Lower leg skin (tissue), 4 donors: ENCODE data around the gene ARHGEF19. TPM values are rescaled to one million over a fixed set of nuclear protein-coding genes. Genes with fewer than 3 reads are reported as not detected.
A peak's percentile ranks its signal among the peaks of the same experiment; 100 is the strongest.

ENCODE experiments used
- DNase-seq, 2 donors: peaks; one replicate each; pipeline ENCODE4 v3.0.0-alpha.2; 2019; ENCODE audit warnings: low spot score in 2 of 2
- H3K4me3 ChIP-seq: fragments of 200-600 bp; sonication (generic); 2 replicates; pipeline ENCODE4 v1.5.1; 2017; ENCODE audit warnings: mild to moderate bottlenecking, low read depth; ENCODE audit not compliant: poor library complexity, severe bottlenecking
- CTCF ChIP-seq, 3 donors: fragments of 450-650 bp; IDR thresholded peaks; one replicate each; pipeline ENCODE4 v1.5.1; 2016; ENCODE audit warnings: antibody characterized with exemption in 3 of 3, mild to moderate bottlenecking in 3 of 3, moderate library complexity in 2 of 3
- POLR2A ChIP-seq, 2 donors: fragments of 450-650 bp; IDR thresholded peaks; one replicate each; pipeline ENCODE4 v1.6.1; 2016 to 2017; ENCODE audit warnings: antibody characterized with exemption in 2 of 2, mild to moderate bottlenecking in 1 of 2, moderate library complexity in 1 of 2
- WGBS, 2 donors: methylation state at CpG; one replicate each; pipeline ENCODE4 v1.1.5; 2018; 5-methylcytosine and 5-hydroxymethylcytosine counted together
- intact Hi-C: fragments of 100-400 bp; cut with DNase I; formaldehyde crosslinking; loops from one replicate; pipeline ENCODE4 v1.15.0; 2023; ENCODE audit warnings: low total_unique reads
- total RNA-seq, 4 donors: library from RNA; depleted of rRNA; stranded (reverse); fragments of >200 nt; gene quantifications; one replicate each; pipeline ENCODE4 v1.1.0, GENCODE V29; 2016

Gene ARHGEF19
- total RNA-seq, 4 donors from 2014 or later: 45.7 to 63.1 (median 48.5) TPM

GRCh38 chr1:16187748-16188401 lies 24.6 kb downstream of the ARHGEF19 start:
- 20% methylated on average over 15 of the region's 15 CpGs for WGBS, 2 donors
- intact Hi-C loops: loop anchor here (5.0 kb wide), 1 partner anchor 111 kb away; no protein-coding TSS in a partner anchor
- TF ChIP-seq CTCF (IDR thresholded peaks at IDR 0.05) (peak in 1 of 3 donors; percentile 91), POLR2A (IDR thresholded peaks at IDR 0.05) (no peak)
- H3K4me3 ChIP-seq: no peak overlapping the region
- DNase-seq: peak in 1 of 2 donors; percentile 95

GRCh38 chr1:16186655-16187235 lies 25.7 kb downstream of the ARHGEF19 start:
- TF ChIP-seq POLR2A (IDR thresholded peaks at IDR 0.05) (no peak), CTCF (IDR thresholded peaks at IDR 0.05) (no peak)
- no peak for DNase-seq
- WGBS, 2 donors: 72 to 80% methylated on average over 9 of the region's 9 CpGs
- intact Hi-C loops: loop anchor here (5.0 kb wide), 1 partner anchor 109 kb away; no protein-coding TSS in a partner anchor
- no peak overlapping the region for H3K4me3 ChIP-seq

GRCh38 chr1:16184557-16185303 lies 27.7 kb downstream of the ARHGEF19 start:
- H3K4me3 ChIP-seq: no peak overlapping the region
- DNase-seq: peak in 1 of 2 donors; percentile 59
- TF ChIP-seq POLR2A (IDR thresholded peaks at IDR 0.05) (no peak), CTCF (IDR thresholded peaks at IDR 0.05) (no peak)
- 76 to 77% methylated on average over 7 of the region's 10 CpGs for WGBS, 2 donors
- intact Hi-C loops: loop anchor here (5.0 kb wide), 1 partner anchor 107 kb away; no protein-coding TSS in a partner anchor

GRCh38 chr1:16183765-16184556 lies 28.5 kb downstream of the ARHGEF19 start:
- no peak overlapping the region for H3K4me3 ChIP-seq
- WGBS, 2 donors: 50 to 81% methylated on average over 19 of the region's 19 CpGs
- no peak for DNase-seq
- no peak for TF ChIP-seq CTCF (IDR thresholded peaks at IDR 0.05)
- TF ChIP-seq POLR2A (IDR thresholded peaks at IDR 0.05): no peak
- intact Hi-C loops: no loop called here

- DNase-seq: peak in 1 of 2 donors; percentile 73
- no peak for TF ChIP-seq POLR2A (IDR thresholded peaks at IDR 0.05)
- TF ChIP-seq CTCF (IDR thresholded peaks at IDR 0.05): no peak
- intact Hi-C loops: no loop called here
- 31 to 53% methylated on average over 13 of the region's 13 CpGs for WGBS, 2 donors
- H3K4me3 ChIP-seq: no peak overlapping the region
Measured at GRCh38 chr1:16183179-16183578, 29.3 kb downstream of the ARHGEF19 start.
